ENCODE results near the gene PDZD8.

- no peak for TF ChIP-seq TAF1 (IDR thresholded peaks at IDR 0.05; ENCODE audit: low read depth, low read length)
- no peak for TF ChIP-seq POLR2A (IDR thresholded peaks at IDR 0.05; ENCODE audit: low read depth, low read length)
- TF ChIP-seq POLR2AphosphoS5 (IDR thresholded peaks at IDR 0.05; ENCODE audit: low read depth, low read length): no peak
- no peak for TF ChIP-seq POU2F2 (IDR thresholded peaks at IDR 0.05; ENCODE audit: low read depth, low read length)
Measured at GRCh38 chr10:117312430-117312829, 62.8 kb downstream of the PDZD8 start.

Measured in GM12891 (cell line).